Measurements from ENCODE around the gene ACTN1.
"Not testable (repeated sequence)": the region's sequence is repeated elsewhere in the genome, so short reads cannot be mapped to it uniquely, and the experiment has no call there.

ACTN1 gene

GRCh38 chr14:68986225-68986624 lies 7.1 kb upstream of the ACTN1 start:
- no peak for DNase-seq

- no peak for DNase-seq
Measured at GRCh38 chr14:68984686-68985085, 5.6 kb upstream of the ACTN1 start.

DNA sequence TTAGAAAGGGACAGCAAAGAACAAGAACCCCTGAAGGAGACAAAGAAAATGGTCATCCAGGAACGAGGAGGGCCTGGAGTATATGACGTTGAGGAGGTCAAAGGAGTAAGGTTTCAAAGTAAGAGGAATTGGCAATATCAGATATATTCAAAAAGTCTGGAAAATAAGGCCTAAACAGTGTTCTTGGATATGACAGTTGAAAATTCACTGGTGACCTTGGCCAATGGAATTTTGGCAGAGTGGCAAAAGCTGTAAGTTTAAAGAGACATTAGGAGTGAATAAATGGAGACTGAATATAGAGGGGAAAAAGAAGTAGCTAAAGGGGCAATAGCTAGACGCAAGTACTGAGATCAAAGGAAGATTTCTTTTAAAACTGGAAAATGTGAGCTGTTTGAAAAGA lies 4.1 kb upstream of the ACTN1 start:
- no peak for DNase-seq

DNA sequence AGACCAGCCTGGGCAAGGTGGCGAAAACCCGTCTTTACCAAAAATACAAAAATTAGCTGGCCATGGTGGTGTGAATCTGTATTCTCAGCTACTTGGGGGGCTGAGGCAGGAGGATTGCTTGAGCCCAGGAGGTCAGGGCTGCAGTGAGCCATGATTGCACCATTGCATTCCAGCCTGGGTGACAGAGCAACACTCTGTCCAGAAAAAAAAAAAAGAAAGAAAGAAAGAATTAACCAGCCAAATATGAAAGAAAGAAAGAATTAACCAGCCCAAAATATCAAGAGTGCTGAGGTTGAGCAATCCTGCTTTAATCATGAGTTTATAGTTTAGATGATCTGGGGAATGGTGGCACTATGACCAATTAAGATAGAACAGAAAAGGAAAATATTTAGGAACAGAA lies 3.5 kb upstream of the ACTN1 start:
- DNase-seq = no peak

DNA sequence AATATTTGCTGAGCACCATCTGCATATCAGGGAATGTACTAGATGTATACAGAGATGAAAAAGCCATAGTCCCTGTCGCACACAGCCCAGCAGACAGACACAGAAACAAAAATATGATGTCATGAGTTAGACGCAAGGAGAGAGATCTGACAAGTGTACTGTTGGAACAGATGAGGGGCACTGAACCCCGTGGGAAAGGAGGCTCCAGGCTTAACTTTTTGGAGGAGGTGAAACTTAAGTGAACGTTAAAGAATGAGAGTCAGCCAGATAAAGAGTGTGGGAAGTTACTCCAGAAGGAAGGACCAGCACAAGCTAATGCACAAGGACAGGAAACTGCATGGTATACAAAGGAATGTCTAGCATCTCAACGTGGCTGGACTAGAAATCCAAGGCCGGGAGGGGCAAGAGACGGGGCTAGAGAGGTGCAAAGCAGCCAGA lies 2.5 kb upstream of the ACTN1 start:
- DNase-seq = no peak

DNA sequence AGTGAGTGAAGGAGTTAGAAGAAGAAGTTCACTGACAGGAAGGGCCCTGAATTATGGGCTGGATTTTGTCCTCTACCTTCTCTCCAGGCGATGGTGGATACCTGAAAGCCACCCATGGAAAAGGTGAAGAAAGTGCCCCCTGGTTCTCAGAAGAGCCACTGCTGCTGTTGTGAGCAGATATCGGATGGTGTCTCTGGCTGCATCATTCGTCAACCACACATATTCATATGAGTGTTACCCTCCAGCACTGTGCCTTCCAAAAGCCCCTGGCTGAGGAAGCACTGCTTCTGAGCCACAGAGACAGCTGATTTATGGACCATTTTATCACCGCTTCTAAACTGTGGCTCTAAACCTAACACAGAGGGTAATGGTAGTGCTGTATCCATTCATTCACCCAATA lies 2.0 kb upstream of the ACTN1 start:
- no peak for DNase-seq

GRCh38 chr14:68979722-68980451 lies 785 bp upstream of the ACTN1 start:
- DNase-seq = no peak

DNA sequence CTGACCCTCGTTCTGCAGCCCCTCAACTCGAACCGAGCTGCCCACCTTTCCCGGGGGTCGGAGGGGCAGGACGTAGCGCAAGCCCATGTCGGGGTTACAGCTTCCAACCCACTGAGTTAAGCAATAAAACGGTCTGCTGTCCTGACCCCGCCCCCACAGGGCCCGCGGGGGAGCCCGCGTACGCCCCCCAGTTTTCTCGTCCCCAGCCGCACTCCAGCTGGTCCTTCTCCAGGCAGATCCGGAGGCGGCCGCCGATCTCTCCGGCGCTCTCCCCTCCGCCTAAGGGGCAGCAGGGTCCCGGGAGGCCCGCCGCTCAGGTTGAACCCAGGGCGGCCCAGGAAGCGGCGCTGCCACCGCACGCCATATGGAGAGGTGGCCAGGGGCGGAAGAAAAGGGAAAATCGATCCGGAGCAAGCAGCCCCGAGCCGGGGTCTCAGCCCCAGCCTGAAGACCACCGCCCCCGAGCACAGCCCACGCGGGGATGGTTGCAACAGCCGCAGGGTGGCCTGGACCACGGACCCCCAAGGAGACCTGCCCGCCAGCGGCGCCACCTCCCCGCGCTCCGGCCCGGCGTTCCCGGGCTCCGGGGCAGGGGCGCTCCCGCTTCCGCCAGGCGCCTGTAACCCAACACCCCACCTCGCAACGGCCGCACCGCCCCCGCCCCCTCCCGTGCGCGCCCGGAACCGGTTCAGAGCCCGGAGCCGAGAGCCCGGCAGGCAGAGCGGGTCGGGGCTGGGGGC lies 760 bp downstream of the ACTN1 start:
- DNase-seq = no peak

DNA sequence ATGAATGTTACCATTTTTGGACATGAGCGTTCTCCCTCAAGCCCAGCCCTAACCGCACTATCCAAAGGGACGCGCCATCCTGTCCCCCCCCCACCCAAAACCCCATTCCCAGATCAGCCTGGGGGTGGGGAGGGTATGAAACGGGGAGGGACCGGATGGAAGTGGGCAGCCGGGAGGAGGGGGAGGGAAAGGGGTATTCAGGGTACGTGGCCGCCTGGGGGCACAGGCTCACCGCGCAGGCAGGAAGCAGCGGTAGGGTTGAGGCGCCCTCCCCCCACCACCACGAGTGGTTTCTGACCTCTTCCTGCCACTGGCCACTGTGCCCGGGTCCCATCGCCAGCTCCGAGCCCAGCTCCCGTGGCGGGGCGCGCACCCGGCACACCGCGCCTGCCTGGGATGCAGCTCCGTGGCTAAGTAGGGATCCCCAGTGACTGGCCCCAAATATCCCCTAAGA lies 1.4 kb downstream of the ACTN1 start:
- no peak for DNase-seq

DNA sequence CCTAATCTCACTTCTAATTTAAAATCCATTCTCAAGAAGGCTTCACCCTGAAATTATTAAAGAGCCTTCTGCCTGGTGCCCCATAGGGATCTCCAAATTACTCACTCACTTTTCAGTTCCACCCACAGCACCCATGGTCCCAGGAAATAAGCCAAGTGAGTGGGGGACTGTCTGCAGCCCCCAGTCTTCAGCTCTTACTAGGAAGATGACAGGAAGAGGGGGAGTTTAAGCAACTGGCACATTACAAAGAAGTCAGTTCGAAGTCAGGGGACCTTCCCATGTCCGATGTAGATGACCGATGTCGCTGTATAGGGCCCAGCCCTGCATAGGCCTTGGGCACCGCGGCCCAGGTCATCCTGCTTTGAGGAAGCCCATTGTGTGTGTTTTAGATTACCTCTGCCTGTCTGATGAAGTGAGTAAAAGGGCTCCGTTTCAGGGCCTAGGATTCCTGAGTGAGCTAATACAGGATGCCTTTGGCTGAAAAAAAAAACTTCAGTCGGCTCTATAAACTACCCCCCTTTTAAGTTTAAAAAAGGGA lies 1.9 kb downstream of the ACTN1 start:
- DNase-seq = no peak

GRCh38 chr14:68976160-68977067 lies 2.7 kb downstream of the ACTN1 start:
- DNase-seq = peak in 1 of 2 donors; percentile 21

DNA sequence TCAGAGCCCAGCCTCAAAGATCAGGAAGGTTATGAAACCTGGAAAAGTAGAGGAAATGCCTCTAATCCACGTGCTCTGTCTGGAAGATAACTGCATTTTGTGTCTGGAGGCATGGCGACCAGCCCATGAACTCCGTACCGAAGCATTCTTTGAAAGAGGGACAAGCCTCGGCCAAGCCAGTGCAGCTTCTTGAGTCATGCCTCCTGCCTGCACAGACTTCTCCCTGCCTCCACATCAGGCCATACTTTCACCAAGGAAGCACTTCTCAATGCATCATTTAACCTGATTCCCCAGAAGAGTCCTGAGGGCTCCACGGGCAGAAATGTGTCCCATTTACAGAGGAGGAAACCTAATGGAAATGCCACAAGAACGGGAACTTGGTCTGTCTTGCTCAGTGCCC lies 3.4 kb downstream of the ACTN1 start:
- no peak for DNase-seq

- DNase-seq = no peak
Measured at GRCh38 chr14:68974759-68975347, 4.2 kb downstream of the ACTN1 start.

GRCh38 chr14:68973639-68974038 lies 5.5 kb downstream of the ACTN1 start:
- DNase-seq = no peak

GRCh38 chr14:68973219-68973565 lies 5.9 kb downstream of the ACTN1 start:
- not testable (repeated sequence) for DNase-seq

DNA sequence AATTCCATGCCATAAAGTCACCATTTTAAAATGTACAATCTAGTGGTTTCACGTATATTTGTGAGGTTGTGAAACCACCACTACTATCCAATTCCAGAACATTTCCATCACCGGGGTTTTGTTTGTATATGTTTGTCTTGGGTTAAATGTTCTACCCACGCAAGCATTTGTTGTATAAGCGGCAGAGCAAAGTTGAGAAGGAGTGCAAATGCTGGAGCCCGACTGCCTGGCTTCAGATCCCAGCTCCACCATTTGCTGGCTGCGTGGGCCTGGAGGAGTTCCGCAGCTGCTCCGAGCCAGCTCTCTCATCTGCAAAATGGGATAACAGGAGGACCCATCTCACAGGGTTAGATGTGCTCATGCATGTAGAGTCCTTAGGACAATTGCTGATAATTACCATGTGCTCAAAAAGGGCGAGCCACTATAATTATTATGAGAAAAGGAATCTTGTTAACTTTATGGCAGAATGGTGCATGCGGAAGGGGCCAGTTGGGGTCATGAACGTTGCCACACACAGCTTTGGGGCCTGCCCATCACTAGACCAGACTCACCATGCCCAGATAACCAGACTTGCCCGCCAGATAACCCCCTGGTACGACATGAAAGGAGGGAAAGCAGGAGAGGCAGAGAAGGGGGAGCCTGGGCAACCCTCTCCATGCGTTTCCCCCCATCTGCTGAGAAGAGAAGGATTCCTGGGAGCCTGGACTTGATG lies 6.4 kb downstream of the ACTN1 start:
- no peak for DNase-seq

GRCh38 chr14:68971411-68972035 lies 7.6 kb downstream of the ACTN1 start:
- no peak for DNase-seq

DNA sequence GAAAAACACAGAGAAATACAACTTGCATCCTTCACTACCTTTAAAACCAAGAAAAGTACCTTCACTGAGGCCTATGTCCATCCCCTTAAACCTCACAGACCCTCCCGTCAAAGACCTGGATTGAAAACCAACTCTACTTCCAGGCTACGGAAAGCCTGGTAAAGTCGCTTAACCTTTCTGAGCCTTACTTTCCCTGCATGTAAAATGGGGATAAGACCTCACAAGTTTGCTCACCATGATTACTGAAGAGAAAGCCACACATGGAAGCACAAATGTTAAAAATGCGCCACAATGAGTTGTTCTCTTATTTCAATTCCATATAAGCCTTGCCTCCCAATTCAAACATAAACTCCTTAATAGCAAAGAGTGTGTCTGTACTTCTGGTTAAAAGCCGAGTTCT lies 8.4 kb downstream of the ACTN1 start:
- DNase-seq = no peak

DNA sequence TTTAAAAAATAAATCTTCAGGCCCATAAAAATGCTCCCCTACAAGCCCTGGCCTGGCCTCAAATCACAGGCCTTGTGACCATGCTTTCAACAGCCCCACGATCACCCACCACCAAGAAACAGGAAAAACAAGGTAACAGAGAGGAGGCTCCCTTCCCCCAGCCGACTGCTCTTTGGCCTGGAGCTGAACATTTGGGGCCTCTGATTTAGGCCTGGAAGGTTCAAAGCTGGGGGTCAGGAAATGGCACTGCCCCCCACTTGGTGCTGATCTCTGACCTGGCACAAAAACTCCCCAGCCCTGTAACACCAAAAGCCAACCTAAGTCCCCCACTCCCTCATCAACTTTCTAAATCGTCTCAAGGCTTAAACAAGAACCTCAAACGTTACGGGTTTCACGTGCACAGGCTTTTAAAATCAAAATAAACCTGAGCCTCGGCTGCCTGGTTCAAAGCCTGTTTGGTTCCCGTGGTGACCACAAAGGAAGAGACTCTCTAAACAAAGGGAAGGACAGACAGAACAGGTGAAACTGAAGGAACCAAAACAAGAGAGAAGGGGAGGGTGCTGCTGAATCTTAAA lies 9.0 kb downstream of the ACTN1 start:
- no peak for DNase-seq

DNA sequence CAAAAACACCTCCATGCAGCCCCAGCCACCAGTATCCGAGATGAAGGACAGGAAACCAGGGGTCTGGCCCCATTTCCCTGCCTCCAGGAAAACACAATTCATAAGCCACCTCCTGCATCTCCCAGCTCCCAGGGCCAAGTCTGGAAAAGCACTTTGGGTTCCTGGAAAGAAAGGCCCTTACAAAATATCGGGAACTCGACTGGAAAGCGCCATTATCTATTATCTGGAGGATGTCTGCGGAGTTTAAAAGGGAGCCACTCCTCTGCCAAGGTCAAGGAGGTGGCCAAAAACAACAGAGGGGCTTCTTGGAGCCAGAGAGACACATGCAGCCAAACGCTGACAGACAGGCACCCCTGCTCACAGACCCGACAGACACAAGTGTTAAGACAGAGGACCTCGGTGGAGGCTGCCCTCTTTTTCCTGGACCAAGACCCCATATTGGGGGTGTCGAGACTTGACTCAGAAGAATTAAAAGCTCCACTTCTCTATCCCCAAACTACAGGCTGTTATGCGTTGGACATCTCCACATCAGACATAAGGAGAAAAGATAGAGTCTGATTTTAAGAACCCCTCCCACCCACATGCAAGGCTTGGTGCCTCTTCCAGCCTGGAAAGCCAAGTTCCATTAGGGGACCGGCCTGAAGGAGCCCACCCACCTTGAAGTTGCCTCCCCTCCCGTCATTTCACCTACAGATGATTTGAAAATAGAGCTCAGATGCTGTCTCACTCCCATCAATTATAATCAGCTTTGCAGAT lies 9.6 kb downstream of the ACTN1 start:
- no peak for DNase-seq
